Neural crest cell (in vitro differentiated cells): ENCODE measurements around the gene NFYB. TPM values are rescaled to one million over a fixed set of nuclear protein-coding genes. Genes with fewer than 3 reads are reported as not detected.

Experiments
- DNase-seq: peaks from one replicate; pipeline ENCODE4 v3.0.0; 2021; ENCODE audit warnings: low read depth, mixed read lengths, low spot score
- H3K27ac Mint-ChIP-seq: one replicate; pipeline ENCODE4 v1.8.0; 2021; ENCODE audit warnings: mild to moderate bottlenecking, mixed read lengths; ENCODE audit not compliant: unreplicated experiment
- H3K27me3 Mint-ChIP-seq: 2 replicates; pipeline ENCODE4 v1.8.0; 2021; ENCODE audit warnings: low read depth, mild to moderate bottlenecking, mixed read lengths
- H3K36me3 Mint-ChIP-seq: 2 replicates; pipeline ENCODE4 v1.8.0; 2021; ENCODE audit warnings: low read depth, mild to moderate bottlenecking, mixed read lengths
- H3K4me1 Mint-ChIP-seq: 2 replicates; pipeline ENCODE4 v1.8.0; 2021; ENCODE audit warnings: mixed read lengths
- H3K4me3 Mint-ChIP-seq: one replicate; pipeline ENCODE4 v1.8.0; 2021; ENCODE audit warnings: mild to moderate bottlenecking, mixed read lengths
- H3K9me3 Mint-ChIP-seq: 2 replicates; pipeline ENCODE4 v1.8.0; 2021; ENCODE audit warnings: mixed read lengths
- total RNA-seq: library from RNA; stranded (reverse); gene quantifications from 2 replicates; pipeline ENCODE4 v1.2.1, GENCODE V29; 2021
- TF ChIP-seq, protein P1 (sequence below): fragments of 200-600 bp; sonication (generic); conservative IDR thresholded peaks from 2 replicates; pipeline ENCODE4 v1.5.0; 2021; ENCODE audit warnings: antibody characterized with exemption, mild to moderate bottlenecking

The NFYB gene
- total RNA-seq, 1 donor from 2014 or later, result 45.6 TPM

DNA sequence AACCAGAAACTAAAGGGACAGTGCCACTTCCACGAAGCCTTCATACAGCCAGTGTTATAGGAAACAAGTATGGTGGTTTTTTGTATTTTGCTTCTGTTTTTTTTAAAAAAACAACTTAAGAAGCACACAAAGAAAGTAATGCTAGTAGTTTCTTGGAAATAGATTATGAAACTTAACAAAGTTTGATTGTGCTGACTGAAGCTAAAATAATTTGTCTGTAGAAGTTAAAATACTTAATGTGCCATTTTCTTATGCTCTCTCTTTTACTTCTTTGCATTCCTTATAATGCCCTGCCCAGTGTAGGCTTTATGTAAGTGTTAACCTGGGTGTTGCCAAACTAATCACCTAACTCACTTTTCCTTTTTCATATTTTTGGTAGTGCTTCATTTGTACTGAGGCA, 57.2 kb downstream of the NFYB start:
- no peak overlapping the region for H3K4me3 Mint-ChIP-seq

GRCh38 chr12:104079024-104079423, 59.0 kb downstream of the NFYB start:
- DNase-seq, result no peak
- H3K36me3 Mint-ChIP-seq, result peaks cover 2% of the 10 kb centered on the region
- no peaks in the 10 kb centered on the region for H3K27me3 Mint-ChIP-seq
- no peak overlapping the region for H3K4me3 Mint-ChIP-seq
- H3K27ac Mint-ChIP-seq, result no peak overlapping the region
- TF ChIP-seq, protein P1, sequence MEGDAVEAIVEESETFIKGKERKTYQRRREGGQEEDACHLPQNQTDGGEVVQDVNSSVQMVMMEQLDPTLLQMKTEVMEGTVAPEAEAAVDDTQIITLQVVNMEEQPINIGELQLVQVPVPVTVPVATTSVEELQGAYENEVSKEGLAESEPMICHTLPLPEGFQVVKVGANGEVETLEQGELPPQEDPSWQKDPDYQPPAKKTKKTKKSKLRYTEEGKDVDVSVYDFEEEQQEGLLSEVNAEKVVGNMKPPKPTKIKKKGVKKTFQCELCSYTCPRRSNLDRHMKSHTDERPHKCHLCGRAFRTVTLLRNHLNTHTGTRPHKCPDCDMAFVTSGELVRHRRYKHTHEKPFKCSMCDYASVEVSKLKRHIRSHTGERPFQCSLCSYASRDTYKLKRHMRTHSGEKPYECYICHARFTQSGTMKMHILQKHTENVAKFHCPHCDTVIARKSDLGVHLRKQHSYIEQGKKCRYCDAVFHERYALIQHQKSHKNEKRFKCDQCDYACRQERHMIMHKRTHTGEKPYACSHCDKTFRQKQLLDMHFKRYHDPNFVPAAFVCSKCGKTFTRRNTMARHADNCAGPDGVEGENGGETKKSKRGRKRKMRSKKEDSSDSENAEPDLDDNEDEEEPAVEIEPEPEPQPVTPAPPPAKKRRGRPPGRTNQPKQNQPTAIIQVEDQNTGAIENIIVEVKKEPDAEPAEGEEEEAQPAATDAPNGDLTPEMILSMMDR, result no peak
- no peaks in the 10 kb centered on the region for H3K9me3 Mint-ChIP-seq
- H3K4me1 Mint-ChIP-seq, result no peaks in the 10 kb centered on the region

More for the DNA sequence above, 57.2 kb downstream of the NFYB start:
- Mint-ChIP-seq H3K27me3 (no peaks in the 10 kb centered on the region), H3K4me1 (no peaks in the 10 kb centered on the region), H3K36me3 (peaks cover 2% of the 10 kb centered on the region), H3K27ac (no peak overlapping the region), H3K9me3 (no peaks in the 10 kb centered on the region)
- TF ChIP-seq, protein P1, result no peak
- no peak for DNase-seq

DNA sequence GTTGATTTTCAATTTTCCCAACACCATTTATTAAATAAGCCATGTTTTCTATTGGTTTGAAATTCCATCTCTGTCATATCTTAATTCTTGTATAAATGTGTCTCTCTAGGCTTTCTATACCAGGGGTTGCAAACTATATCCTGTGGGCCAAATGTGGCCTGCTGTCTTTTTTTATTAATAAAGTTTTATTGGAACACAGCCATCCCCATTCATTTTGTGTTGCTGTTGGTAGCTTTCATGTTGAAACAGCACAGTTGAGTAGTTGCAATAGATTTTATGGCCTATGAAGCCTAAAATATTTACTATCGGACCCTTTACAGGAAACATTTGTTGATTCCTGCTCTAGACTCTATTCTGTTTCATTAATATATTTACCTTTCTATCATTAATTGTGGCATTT, 64.3 kb downstream of the NFYB start:
- no peak for DNase-seq
- Mint-ChIP-seq H3K9me3 (no peaks in the 10 kb centered on the region), H3K4me3 (no peak overlapping the region), H3K27me3 (no peaks in the 10 kb centered on the region), H3K36me3 (peaks cover 2% of the 10 kb centered on the region), H3K4me1 (no peaks in the 10 kb centered on the region), H3K27ac (no peak overlapping the region)
- TF ChIP-seq, protein P1, result no peak

DNA sequence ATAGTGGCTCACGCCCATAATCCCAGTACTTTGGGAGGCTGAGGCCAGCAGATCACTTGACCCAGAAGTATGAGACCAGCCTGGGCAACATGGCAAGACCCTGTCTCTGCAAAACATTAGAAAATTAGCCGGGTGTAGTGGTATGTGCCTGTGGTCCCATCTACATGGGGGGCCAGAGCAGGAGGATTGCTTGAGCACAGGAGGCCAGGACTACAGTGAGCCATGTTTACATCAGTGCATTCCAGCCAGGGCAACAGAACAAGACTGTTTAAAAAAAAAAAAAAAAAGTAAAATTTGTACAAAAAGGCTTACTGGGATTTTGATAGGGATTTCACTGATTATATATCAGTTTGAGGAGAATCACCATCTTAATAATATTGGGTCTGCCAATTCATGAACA, 65.9 kb downstream of the NFYB start:
- Mint-ChIP-seq H3K4me1 (no peaks in the 10 kb centered on the region), H3K4me3 (no peak overlapping the region), H3K36me3 (peaks cover 2% of the 10 kb centered on the region), H3K9me3 (no peaks in the 10 kb centered on the region), H3K27ac (no peak overlapping the region), H3K27me3 (no peaks in the 10 kb centered on the region)
- TF ChIP-seq, protein P1, result no peak
- no peak for DNase-seq

Other genes starting within 250 kb of the NFYB start
- 566 and 570 TPM in 2 replicates for gene HSP90B1, start 207.8 kb downstream of the NFYB start, total RNA-seq
- gene TDG, start 172.3 kb downstream of the NFYB start, total RNA-seq, result 53.0 and 57.1 TPM in 2 replicates
- 1.5 and 1.9 TPM in 2 replicates for gene GLT8D2, start 88.0 kb downstream of the NFYB start, total RNA-seq
- gene HCFC2, start 73.7 kb downstream of the NFYB start, total RNA-seq, result 7.1 and 8.3 TPM in 2 replicates
- 105 and 107 TPM in 2 replicates for gene TXNRD1, start 77.6 kb upstream of the NFYB start, total RNA-seq
- 1.8 and 3.0 TPM in 2 replicates for gene EID3, start 165.5 kb upstream of the NFYB start, total RNA-seq